ENCODE results near the gene PLK2. TPM values are rescaled to one million over a fixed set of nuclear protein-coding genes. Genes with fewer than 3 reads are reported as not detected.

The PLK2 gene
- total RNA-seq, 4 donors from 2014 or later = 5.6 to 21.9 (median 10.6) TPM

DNA sequence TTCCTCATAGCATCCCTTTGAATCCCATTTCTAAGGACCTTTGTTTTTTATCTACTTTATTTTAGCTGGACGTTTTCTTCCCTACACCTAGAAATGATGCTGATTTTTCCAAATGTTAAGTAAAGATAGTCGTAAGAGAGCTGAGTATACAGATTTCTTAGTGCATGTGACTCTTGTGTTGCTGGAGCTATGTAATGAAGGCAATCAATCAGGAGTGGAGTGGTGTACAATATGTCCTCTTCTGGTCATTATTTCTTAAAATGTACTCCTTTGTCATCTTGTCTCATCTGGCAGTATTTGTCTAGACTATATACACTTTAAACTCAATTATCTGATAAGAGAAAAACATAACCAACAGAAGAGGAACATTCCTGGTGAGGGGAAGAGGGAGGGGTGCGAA, 44.9 kb upstream of the PLK2 start:
- no peaks in the 10 kb centered on the region for H3K27me3 ChIP-seq
- no peaks in the 10 kb centered on the region for H3K4me1 ChIP-seq
- no peak for DNase-seq
- H3K36me3 ChIP-seq = no peaks in the 10 kb centered on the region
- no peak overlapping the region for H3K4me3 ChIP-seq
- H3K9me3 ChIP-seq = no peaks in the 10 kb centered on the region
- ATAC-seq = no peak
- intact Hi-C loops (cut with DNase I; ENCODE audit: low total_unique reads) (no loop called here), in situ Hi-C loops (cut with MboI; ENCODE audit: low sequenced_read_pairs in 4 of 4) (loop anchor here in 2 of 4 donors (25.0 kb wide), 1 partner anchor 333 kb away; no protein-coding TSS in a partner anchor)
- TF ChIP-seq, protein P1, sequence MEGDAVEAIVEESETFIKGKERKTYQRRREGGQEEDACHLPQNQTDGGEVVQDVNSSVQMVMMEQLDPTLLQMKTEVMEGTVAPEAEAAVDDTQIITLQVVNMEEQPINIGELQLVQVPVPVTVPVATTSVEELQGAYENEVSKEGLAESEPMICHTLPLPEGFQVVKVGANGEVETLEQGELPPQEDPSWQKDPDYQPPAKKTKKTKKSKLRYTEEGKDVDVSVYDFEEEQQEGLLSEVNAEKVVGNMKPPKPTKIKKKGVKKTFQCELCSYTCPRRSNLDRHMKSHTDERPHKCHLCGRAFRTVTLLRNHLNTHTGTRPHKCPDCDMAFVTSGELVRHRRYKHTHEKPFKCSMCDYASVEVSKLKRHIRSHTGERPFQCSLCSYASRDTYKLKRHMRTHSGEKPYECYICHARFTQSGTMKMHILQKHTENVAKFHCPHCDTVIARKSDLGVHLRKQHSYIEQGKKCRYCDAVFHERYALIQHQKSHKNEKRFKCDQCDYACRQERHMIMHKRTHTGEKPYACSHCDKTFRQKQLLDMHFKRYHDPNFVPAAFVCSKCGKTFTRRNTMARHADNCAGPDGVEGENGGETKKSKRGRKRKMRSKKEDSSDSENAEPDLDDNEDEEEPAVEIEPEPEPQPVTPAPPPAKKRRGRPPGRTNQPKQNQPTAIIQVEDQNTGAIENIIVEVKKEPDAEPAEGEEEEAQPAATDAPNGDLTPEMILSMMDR (IDR thresholded peaks at IDR 0.05 in 4 of 5, conservative IDR thresholded peaks at IDR 0.05 in 1 of 5) = no peak
- H3K27ac ChIP-seq = no peak overlapping the region

DNA sequence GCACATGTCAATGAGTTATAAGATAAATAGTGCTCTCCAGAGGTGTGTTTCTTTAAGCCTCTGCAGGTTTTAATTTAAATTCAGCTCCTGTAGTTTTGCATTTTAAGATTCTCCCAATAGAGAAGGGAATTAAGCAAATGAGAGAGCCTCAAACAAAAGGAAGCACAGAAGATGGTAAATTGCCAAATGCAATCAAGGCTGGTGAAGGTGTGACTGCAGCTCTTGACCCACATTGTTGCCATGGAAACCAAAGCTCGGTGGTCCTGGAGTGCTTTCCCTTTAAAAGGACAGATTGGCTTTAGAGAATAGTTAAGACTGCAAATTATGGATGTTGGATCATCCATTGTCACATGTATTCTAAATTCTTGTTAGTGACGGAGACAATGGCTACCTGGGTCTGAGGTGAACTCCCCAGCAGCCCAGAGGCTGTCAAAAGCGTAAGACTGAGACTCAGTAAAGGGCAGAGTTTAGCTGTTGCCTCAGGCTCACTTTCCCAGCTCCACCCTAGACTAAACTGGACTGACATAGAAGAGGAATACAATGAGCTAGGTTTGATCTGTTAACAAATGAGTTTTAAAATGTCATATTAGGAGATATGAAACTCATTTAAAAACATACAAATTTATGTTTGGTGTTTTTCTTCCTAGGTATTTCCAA, 43.6 kb upstream of the PLK2 start:
- no peaks in the 10 kb centered on the region for H3K4me1 ChIP-seq
- no peak overlapping the region for H3K4me3 ChIP-seq
- TF ChIP-seq, protein P1 (IDR thresholded peaks at IDR 0.05 in 4 of 5, conservative IDR thresholded peaks at IDR 0.05 in 1 of 5) = no peak
- no peak for TF ChIP-seq POLR2A (IDR thresholded peaks at IDR 0.05)
- H3K27ac ChIP-seq = no peak overlapping the region
- H3K9me3 ChIP-seq = no peaks in the 10 kb centered on the region
- intact Hi-C loops (cut with DNase I; ENCODE audit: low total_unique reads) = no loop called here
- DNase-seq (no peak), ATAC-seq (no peak)
- in situ Hi-C loops (cut with MboI; ENCODE audit: low sequenced_read_pairs in 4 of 4) = loop anchor here in 2 of 4 donors (25.0 kb wide), 1 partner anchor 334 kb away; no protein-coding TSS in a partner anchor
- no peaks in the 10 kb centered on the region for H3K36me3 ChIP-seq
- no peaks in the 10 kb centered on the region for H3K27me3 ChIP-seq

DNA sequence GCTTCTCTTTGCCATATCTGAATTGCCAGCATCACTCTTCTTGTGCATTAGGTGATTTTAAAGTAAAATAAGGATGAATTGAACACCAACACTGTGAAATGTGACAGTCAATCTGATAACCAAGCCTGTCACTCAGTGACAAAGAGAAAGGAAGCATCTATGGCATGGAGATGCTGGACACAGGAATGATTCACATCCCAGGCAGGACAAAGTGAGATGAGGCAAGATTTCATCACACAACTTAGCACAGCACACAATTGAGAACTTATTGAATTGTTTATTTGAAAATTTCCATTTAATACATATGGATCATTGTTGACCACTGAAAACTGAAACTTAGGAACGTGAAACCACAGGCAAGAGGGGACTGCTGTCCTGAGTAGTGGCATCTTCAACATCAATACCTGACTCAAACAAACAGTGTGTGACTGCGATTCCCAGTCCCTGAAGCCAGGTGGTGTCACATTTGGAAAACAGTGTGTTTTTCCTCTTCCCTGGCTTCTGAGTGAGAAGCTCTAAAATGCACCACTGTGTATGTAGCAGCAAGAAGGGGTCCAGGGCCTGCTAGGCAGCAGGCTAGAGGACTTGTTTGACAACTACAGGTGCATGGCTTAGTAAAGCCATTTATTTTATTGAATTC, 42.0 kb upstream of the PLK2 start:
- intact Hi-C loops (cut with DNase I; ENCODE audit: low total_unique reads) (no loop called here), in situ Hi-C loops (cut with MboI; ENCODE audit: low sequenced_read_pairs in 4 of 4) (loop anchor here in 2 of 4 donors (25.0 kb wide), 1 partner anchor 335 kb away; no protein-coding TSS in a partner anchor)
- H3K27me3 ChIP-seq = no peaks in the 10 kb centered on the region
- ATAC-seq (no peak), DNase-seq (no peak)
- no peak overlapping the region for H3K4me3 ChIP-seq
- TF ChIP-seq POLR2A (IDR thresholded peaks at IDR 0.05) = no peak
- TF ChIP-seq, protein P1 (IDR thresholded peaks at IDR 0.05 in 4 of 5, conservative IDR thresholded peaks at IDR 0.05 in 1 of 5) = no peak
- no peak overlapping the region for H3K27ac ChIP-seq
- H3K9me3 ChIP-seq = no peaks in the 10 kb centered on the region
- no peaks in the 10 kb centered on the region for H3K36me3 ChIP-seq
- H3K4me1 ChIP-seq = no peaks in the 10 kb centered on the region

DNA sequence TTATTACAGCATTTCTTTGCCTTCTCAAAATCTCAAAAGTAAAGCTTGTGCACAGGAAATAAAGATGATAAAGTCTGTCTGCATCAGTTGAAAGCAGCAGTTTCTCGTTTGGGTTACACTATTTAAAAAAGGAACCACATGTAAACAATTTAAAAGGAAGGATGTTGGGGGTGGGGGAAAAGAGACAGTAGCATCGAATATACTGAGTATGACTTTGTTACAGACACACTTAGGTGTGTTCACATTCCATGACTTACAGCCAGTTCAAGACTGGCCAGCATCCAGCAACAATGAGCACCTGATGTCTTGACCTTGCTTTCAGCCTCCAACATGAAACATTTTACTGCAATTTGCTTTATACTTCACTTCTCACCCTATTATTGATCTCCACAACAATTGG, 40.1 kb upstream of the PLK2 start:
- in situ Hi-C loops (cut with MboI; ENCODE audit: low sequenced_read_pairs in 4 of 4) = loop anchor here in 2 of 4 donors (25.0 kb wide), 1 partner anchor 337 kb away; no protein-coding TSS in a partner anchor

More for the DNA sequence above, 40.1 kb upstream of the PLK2 start:
- no peaks in the 10 kb centered on the region for H3K4me1 ChIP-seq
- H3K27ac ChIP-seq = no peak overlapping the region
- intact Hi-C loops (cut with DNase I; ENCODE audit: low total_unique reads) = no loop called here
- TF ChIP-seq, protein P1 (IDR thresholded peaks at IDR 0.05 in 4 of 5, conservative IDR thresholded peaks at IDR 0.05 in 1 of 5) = no peak
- TF ChIP-seq POLR2A (IDR thresholded peaks at IDR 0.05) = no peak
- DNase-seq (no peak), ATAC-seq (no peak)
- no peaks in the 10 kb centered on the region for H3K27me3 ChIP-seq
- no peaks in the 10 kb centered on the region for H3K36me3 ChIP-seq
- no peak overlapping the region for H3K4me3 ChIP-seq
- no peaks in the 10 kb centered on the region for H3K9me3 ChIP-seq
